ENCODE measurements around the gene ANAPC16. TPM values are rescaled to one million over a fixed set of nuclear protein-coding genes. Genes with fewer than 3 reads are reported as not detected.

The ANAPC16 gene
- total and polyA plus RNA-seq, 2 of the 4 experiments (the other 2 are of a cell fraction): 25.2 to 26.3 TPM

DNA sequence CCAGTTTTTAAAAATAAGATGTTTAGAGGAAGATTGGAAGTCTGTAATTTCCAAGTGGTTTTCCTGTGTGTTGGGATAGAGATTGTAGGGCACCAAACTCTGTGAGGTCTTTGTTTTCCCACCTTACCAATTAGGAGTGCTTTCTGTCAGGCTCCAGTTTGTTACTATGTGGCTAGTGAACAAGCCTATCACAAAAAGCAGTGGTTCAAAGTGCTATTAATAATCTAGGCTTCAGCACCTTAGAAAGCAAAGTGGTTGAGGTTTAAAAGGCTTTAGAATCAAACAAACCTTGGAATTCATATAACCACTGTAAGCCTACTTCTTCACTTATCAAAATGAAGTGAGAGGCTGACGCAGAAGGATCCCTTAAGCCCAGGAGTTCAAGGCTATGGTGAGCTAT lies 11.1 kb upstream of the ANAPC16 start:
- TF ChIP-seq CEBPB (IDR thresholded peaks at IDR 0.05; ENCODE audit: low read depth, low read length) (no peak), MXI1 (IDR thresholded peaks at IDR 0.05; ENCODE audit: borderline replicate concordance, low read depth, low read length) (no peak), MAFK (IDR thresholded peaks at IDR 0.05; ENCODE audit: low read depth, low read length) (no peak), NFE2L2 (IDR thresholded peaks at IDR 0.05; ENCODE audit: low read depth, low read length) (no peak), RAD21 (IDR thresholded peaks at IDR 0.05; ENCODE audit: low read length) (no peak), CHD1 (IDR thresholded peaks at IDR 0.05; ENCODE audit: low read depth, low read length) (no peak), BHLHE40 (IDR thresholded peaks at IDR 0.05; ENCODE audit: low read depth, low read length) (no peak), RCOR1 (IDR thresholded peaks at IDR 0.05; ENCODE audit: insufficient replicate concordance, low read length) (no peak), MAZ (IDR thresholded peaks at IDR 0.05; ENCODE audit: borderline replicate concordance, low read depth, low read length) (no peak), RFX5 (IDR thresholded peaks at IDR 0.05; ENCODE audit: low read depth, low read length) (no peak), SMC3 (IDR thresholded peaks at IDR 0.05; ENCODE audit: low read depth, low read length) (no peak), FOS (IDR thresholded peaks at IDR 0.05; ENCODE audit: low read depth, low read length) (no peak), POLR2A (IDR thresholded peaks at IDR 0.05; ENCODE audit: low read depth, low read length) (no peak)
- TF ChIP-seq, protein P1, sequence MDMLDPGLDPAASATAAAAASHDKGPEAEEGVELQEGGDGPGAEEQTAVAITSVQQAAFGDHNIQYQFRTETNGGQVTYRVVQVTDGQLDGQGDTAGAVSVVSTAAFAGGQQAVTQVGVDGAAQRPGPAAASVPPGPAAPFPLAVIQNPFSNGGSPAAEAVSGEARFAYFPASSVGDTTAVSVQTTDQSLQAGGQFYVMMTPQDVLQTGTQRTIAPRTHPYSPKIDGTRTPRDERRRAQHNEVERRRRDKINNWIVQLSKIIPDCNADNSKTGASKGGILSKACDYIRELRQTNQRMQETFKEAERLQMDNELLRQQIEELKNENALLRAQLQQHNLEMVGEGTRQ (IDR thresholded peaks at IDR 0.05; ENCODE audit: low read depth, low read length): no peak
- TF ChIP-seq, protein P2, sequence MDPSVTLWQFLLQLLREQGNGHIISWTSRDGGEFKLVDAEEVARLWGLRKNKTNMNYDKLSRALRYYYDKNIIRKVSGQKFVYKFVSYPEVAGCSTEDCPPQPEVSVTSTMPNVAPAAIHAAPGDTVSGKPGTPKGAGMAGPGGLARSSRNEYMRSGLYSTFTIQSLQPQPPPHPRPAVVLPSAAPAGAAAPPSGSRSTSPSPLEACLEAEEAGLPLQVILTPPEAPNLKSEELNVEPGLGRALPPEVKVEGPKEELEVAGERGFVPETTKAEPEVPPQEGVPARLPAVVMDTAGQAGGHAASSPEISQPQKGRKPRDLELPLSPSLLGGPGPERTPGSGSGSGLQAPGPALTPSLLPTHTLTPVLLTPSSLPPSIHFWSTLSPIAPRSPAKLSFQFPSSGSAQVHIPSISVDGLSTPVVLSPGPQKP (IDR thresholded peaks at IDR 0.05; ENCODE audit: borderline replicate concordance, low read depth, low read length): no peak
- TF ChIP-seq, protein P3, sequence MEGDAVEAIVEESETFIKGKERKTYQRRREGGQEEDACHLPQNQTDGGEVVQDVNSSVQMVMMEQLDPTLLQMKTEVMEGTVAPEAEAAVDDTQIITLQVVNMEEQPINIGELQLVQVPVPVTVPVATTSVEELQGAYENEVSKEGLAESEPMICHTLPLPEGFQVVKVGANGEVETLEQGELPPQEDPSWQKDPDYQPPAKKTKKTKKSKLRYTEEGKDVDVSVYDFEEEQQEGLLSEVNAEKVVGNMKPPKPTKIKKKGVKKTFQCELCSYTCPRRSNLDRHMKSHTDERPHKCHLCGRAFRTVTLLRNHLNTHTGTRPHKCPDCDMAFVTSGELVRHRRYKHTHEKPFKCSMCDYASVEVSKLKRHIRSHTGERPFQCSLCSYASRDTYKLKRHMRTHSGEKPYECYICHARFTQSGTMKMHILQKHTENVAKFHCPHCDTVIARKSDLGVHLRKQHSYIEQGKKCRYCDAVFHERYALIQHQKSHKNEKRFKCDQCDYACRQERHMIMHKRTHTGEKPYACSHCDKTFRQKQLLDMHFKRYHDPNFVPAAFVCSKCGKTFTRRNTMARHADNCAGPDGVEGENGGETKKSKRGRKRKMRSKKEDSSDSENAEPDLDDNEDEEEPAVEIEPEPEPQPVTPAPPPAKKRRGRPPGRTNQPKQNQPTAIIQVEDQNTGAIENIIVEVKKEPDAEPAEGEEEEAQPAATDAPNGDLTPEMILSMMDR (conservative IDR thresholded peaks at IDR 0.05; ENCODE audit: low read depth, low read length): no peak
- POLR2A ChIA-PET (ENCODE audit: unreplicated experiment): no interaction called here
- Histone ChIP-seq H3K4me2 (ENCODE audit: low read depth, low read length) (no peak overlapping the region), H4K91ac (ENCODE audit: insufficient read depth, low read depth, low read length) (no peak overlapping the region), H3K9me1 (ENCODE audit: insufficient read depth, low read length) (0 out of 2 replicates have a peak, but pooled peaks cover 3% of the 10 kb centered on the region), H3K23ac (ENCODE audit: low read depth, low read length) (no peak overlapping the region), H3K14ac (replicated peaks; ENCODE audit: low read depth, low read length) (no peak overlapping the region), H4K5ac (ENCODE audit: low read depth, low read length) (no peak overlapping the region), H3K27me3 (ENCODE audit: control insufficient read depth, insufficient read depth, low read length) (no peaks in the 10 kb centered on the region), H3K18ac (ENCODE audit: low read depth, low read length) (no peak overlapping the region), H2BK20ac (ENCODE audit: low read depth, low read length) (no peak overlapping the region), H3K9me3 (ENCODE audit: control insufficient read depth, insufficient read depth, low read length) (no peaks in the 10 kb centered on the region), H3K4ac (ENCODE audit: low read depth, low read length) (no peak overlapping the region), H4K8ac (ENCODE audit: low read depth in 2 of 2, low read length in 2 of 2) (no peak overlapping the region), H2AK5ac (ENCODE audit: low read depth, low read length) (no peak overlapping the region), H2BK120ac (ENCODE audit: low read depth, low read length) (no peak overlapping the region), H3K79me1 (ENCODE audit: low read depth in 1 of 2, low read length in 2 of 2) (no peaks in the 10 kb centered on the region), H2AFZ (replicated peaks; ENCODE audit: low read length, poor library complexity) (no peak overlapping the region), H3K9ac (ENCODE audit: low read depth, low read length) (no peak overlapping the region), H4K20me1 (ENCODE audit: insufficient read depth, low read length) (no peaks in the 10 kb centered on the region), H2BK15ac (ENCODE audit: low read depth, low read length) (no peak overlapping the region), H3K4me1 (ENCODE audit: control insufficient read depth, insufficient read depth, low read length) (no peaks in the 10 kb centered on the region), H2BK5ac (ENCODE audit: low read depth, low read length, poor library complexity, severe bottlenecking) (no peak overlapping the region), H2AK9ac (replicated peaks; ENCODE audit: low read depth, low read length, poor library complexity) (no peak overlapping the region), H3K56ac (ENCODE audit: extremely low read depth, insufficient read depth, low read length) (no peak overlapping the region), H3K4me3 (ENCODE audit: insufficient read depth, low read depth, low read length) (no peak overlapping the region), H3K27ac (ENCODE audit: insufficient read depth, low read length) (no peak overlapping the region), H3K36me3 (ENCODE audit: control insufficient read depth, insufficient read depth, low read length) (peaks cover 23% of the 10 kb centered on the region)
- no TSS peak for BruUV-seq (replicated peaks)
- intact Hi-C loops (cut with micrococcal nuclease): no loop called here
- dilution Hi-C loops (cut with HindIII; ENCODE audit: low sequenced_read_pairs, unreplicated experiment): no loop called here
- WGBS, 2 experiments (ENCODE audit: extremely low coverage in 2 of 2, insufficient read length in 1 of 2): no CpG with 5 or more reads among the region's 1 CpG
- DNase-seq (no peak), ATAC-seq (ENCODE audit: low read depth) (no peak)
- in situ Hi-C loops (cut with MboI; ENCODE audit: low sequenced_read_pairs): no loop called here
- CTCF ChIA-PET: no interaction called here
